Measurements from ENCODE around the gene TCEAL3.
"Not testable (repeated sequence)": the region's sequence is repeated elsewhere in the genome, so short reads cannot be mapped to it uniquely, and the experiment has no call there.

TCEAL3 gene

GRCh38 chrX:103651151-103651773 lies 43.5 kb downstream of the TCEAL3 start:
- Histone ChIP-seq H3K9ac (ENCODE audit: low read depth, low read length) (no peak overlapping the region), H3K4me1 (ENCODE audit: control insufficient read depth, insufficient read depth, low read length) (no peaks in the 10 kb centered on the region), H3K36me3 (ENCODE audit: control insufficient read depth, insufficient read depth, low read length) (no peaks in the 10 kb centered on the region)

GRCh38 chrX:103655230-103656000 lies 47.7 kb downstream of the TCEAL3 start:
- not testable (repeated sequence) for H3K9ac ChIP-seq (ENCODE audit: low read depth, low read length); H3K4me3 ChIP-seq (ENCODE audit: low read depth, low read length); H3K4me1 ChIP-seq (ENCODE audit: control insufficient read depth, insufficient read depth, low read length); H3K27me3 ChIP-seq (ENCODE audit: control insufficient read depth, insufficient read depth, low read length); H3K9me3 ChIP-seq (ENCODE audit: control insufficient read depth, insufficient read depth, low read length); H3K36me3 ChIP-seq (ENCODE audit: control insufficient read depth, insufficient read depth, low read length)

More at GRCh38 chrX:103651151-103651773, 43.5 kb downstream of the TCEAL3 start:
- Histone ChIP-seq H3K27me3 (ENCODE audit: control insufficient read depth, insufficient read depth, low read length) (no peaks in the 10 kb centered on the region), H3K9me3 (ENCODE audit: control insufficient read depth, insufficient read depth, low read length) (no peaks in the 10 kb centered on the region), H3K4me3 (ENCODE audit: low read depth, low read length) (no peak overlapping the region)

- H3K4me1 ChIP-seq (ENCODE audit: control insufficient read depth, insufficient read depth, low read length), result no peaks in the 10 kb centered on the region
- H3K27me3 ChIP-seq (ENCODE audit: control insufficient read depth, insufficient read depth, low read length), result no peaks in the 10 kb centered on the region
- H3K4me3 ChIP-seq (ENCODE audit: low read depth, low read length), result no peak overlapping the region
- H3K36me3 ChIP-seq (ENCODE audit: control insufficient read depth, insufficient read depth, low read length), result no peaks in the 10 kb centered on the region
- H3K9ac ChIP-seq (ENCODE audit: low read depth, low read length), result no peak overlapping the region
- no peaks in the 10 kb centered on the region for H3K9me3 ChIP-seq (ENCODE audit: control insufficient read depth, insufficient read depth, low read length)
These were observed 48.9 kb downstream of the TCEAL3 start for GRCh38 chrX:103656617-103657016.

DNA sequence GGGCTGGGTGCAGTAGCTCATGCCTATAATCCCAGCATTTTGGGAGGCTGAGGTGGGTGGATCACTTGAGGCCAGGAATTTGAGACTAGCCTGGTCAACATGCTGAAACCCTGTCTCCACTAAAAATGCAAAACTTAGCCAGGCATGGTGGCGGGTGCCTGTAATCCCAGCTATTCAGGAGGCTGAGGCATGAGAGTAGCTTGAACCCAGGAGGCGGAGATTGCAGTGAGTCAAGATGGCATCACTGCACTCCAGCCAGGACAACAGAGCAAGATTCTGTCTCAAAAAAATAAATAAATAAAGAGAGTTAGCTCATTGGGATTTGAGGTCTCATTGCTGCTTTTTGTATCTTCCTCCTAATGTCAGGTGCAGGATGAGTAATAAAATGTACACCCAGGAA lies 49.3 kb downstream of the TCEAL3 start:
- not testable (repeated sequence) for H3K9ac ChIP-seq (ENCODE audit: low read depth, low read length); H3K4me3 ChIP-seq (ENCODE audit: low read depth, low read length); H3K27me3 ChIP-seq (ENCODE audit: control insufficient read depth, insufficient read depth, low read length); H3K4me1 ChIP-seq (ENCODE audit: control insufficient read depth, insufficient read depth, low read length); H3K36me3 ChIP-seq (ENCODE audit: control insufficient read depth, insufficient read depth, low read length); H3K9me3 ChIP-seq (ENCODE audit: control insufficient read depth, insufficient read depth, low read length)

- Histone ChIP-seq H3K36me3 (ENCODE audit: control insufficient read depth, insufficient read depth, low read length) (no peaks in the 10 kb centered on the region), H3K9me3 (ENCODE audit: control insufficient read depth, insufficient read depth, low read length) (no peaks in the 10 kb centered on the region), H3K27me3 (ENCODE audit: control insufficient read depth, insufficient read depth, low read length) (peaks cover 7% of the 10 kb centered on the region), H3K4me3 (ENCODE audit: low read depth, low read length) (no peak overlapping the region), H3K4me1 (ENCODE audit: control insufficient read depth, insufficient read depth, low read length) (peaks cover 4% of the 10 kb centered on the region), H3K9ac (ENCODE audit: low read depth, low read length) (no peak overlapping the region)
These were observed 51.1 kb downstream of the TCEAL3 start for GRCh38 chrX:103658681-103659433.

DNA sequence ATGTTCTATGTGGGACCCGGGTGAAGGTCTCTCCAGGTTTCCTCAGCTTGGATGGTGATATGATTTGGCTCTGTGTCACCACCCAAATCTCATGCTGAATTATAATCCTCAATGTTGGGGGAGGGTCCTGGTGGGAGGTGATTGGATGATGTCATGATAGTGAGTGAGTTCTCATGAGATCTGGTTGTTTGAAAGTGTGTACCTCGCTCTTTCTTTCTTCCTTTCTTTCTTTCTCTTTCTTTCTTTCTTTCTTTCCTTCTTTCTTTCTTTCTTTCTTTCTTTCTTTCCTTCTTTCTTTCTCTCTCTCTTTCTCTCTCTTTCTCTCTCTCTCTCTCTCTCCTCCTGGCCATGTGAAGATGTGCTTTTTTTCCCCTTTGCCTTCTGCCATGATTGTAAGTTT lies 51.7 kb downstream of the TCEAL3 start:
- not testable (repeated sequence) for H3K9me3 ChIP-seq (ENCODE audit: control insufficient read depth, insufficient read depth, low read length); H3K36me3 ChIP-seq (ENCODE audit: control insufficient read depth, insufficient read depth, low read length); H3K4me1 ChIP-seq (ENCODE audit: control insufficient read depth, insufficient read depth, low read length); H3K4me3 ChIP-seq (ENCODE audit: low read depth, low read length); H3K27me3 ChIP-seq (ENCODE audit: control insufficient read depth, insufficient read depth, low read length); H3K9ac ChIP-seq (ENCODE audit: low read depth, low read length)
